ENCODE data around the gene INAVA. TPM values are rescaled to one million over a fixed set of nuclear protein-coding genes. Genes with fewer than 3 reads are reported as not detected.

Gene INAVA
- total and polyA plus RNA-seq, 2 donors (not counting 1 experiment from before 2014, with no cell fraction given): 0.02 TPM; not detected in 1

- Histone ChIP-seq H3K4me1 (ENCODE audit: control insufficient read depth, extremely low read depth, insufficient read depth, low read length) (no peaks in the 10 kb centered on the region), H3K36me3 (ENCODE audit: control insufficient read depth, insufficient read depth, low read length) (peaks cover 14% of the 10 kb centered on the region), H3K27me3 (ENCODE audit: control insufficient read depth, insufficient read depth, low read length) (no peaks in the 10 kb centered on the region), H2AFZ (ENCODE audit: low read length) (no peak overlapping the region), H3K4me3 (replicated peaks in 1 of 4; ENCODE audit: control extremely low read depth in 1 of 4, insufficient read depth in 1 of 4, low read depth in 3 of 4, low read length in 4 of 4) (no peak overlapping the region), H3K27ac (ENCODE audit: insufficient read depth, low read length) (no peak overlapping the region), H3K79me2 (ENCODE audit: control insufficient read depth, insufficient read depth, low read length) (no peaks in the 10 kb centered on the region), H3K4me2 (ENCODE audit: extremely low read depth, insufficient read depth, low read length) (no peak overlapping the region), H3K9ac (ENCODE audit: insufficient read depth, low read length) (no peak overlapping the region), H3K9me3 (ENCODE audit: control insufficient read depth, insufficient read depth, low read depth, low read length) (no peaks in the 10 kb centered on the region), H4K20me1 (ENCODE audit: control insufficient read depth, extremely low read depth, insufficient read depth, low read length) (no peaks in the 10 kb centered on the region)
- DNase-seq (ENCODE audit: low read depth in 2 of 2): no peak
- TF ChIP-seq CTCF (conservative IDR thresholded peaks at IDR 0.05 in 1 of 2, IDR thresholded peaks at IDR 0.05 in 1 of 2; ENCODE audit: low read depth in 1 of 2, low read length in 2 of 2): no peak
Observed at GRCh38 chr1:200849430-200849829, 45.3 kb upstream of the INAVA start.

- Histone ChIP-seq H2AFZ (ENCODE audit: low read length) (no peak overlapping the region), H3K27me3 (ENCODE audit: control insufficient read depth, insufficient read depth, low read length) (no peaks in the 10 kb centered on the region), H3K79me2 (ENCODE audit: control insufficient read depth, insufficient read depth, low read length) (no peaks in the 10 kb centered on the region), H3K4me2 (ENCODE audit: extremely low read depth, insufficient read depth, low read length) (no peak overlapping the region), H3K4me3 (replicated peaks in 1 of 4; ENCODE audit: control extremely low read depth in 1 of 4, insufficient read depth in 1 of 4, low read depth in 3 of 4, low read length in 4 of 4) (no peak overlapping the region), H4K20me1 (ENCODE audit: control insufficient read depth, extremely low read depth, insufficient read depth, low read length) (no peaks in the 10 kb centered on the region), H3K27ac (ENCODE audit: insufficient read depth, low read length) (no peak overlapping the region), H3K4me1 (ENCODE audit: control insufficient read depth, extremely low read depth, insufficient read depth, low read length) (no peaks in the 10 kb centered on the region), H3K9me3 (ENCODE audit: control insufficient read depth, insufficient read depth, low read depth, low read length) (no peaks in the 10 kb centered on the region), H3K36me3 (ENCODE audit: control insufficient read depth, insufficient read depth, low read length) (peaks cover 11% of the 10 kb centered on the region), H3K9ac (ENCODE audit: insufficient read depth, low read length) (no peak overlapping the region)
- no peak for DNase-seq (ENCODE audit: low read depth in 2 of 2)
- TF ChIP-seq EZH2 (IDR thresholded peaks at IDR 0.05; ENCODE audit: low read length, missing control alignments): no peak
- TF ChIP-seq CTCF (conservative IDR thresholded peaks at IDR 0.05 in 1 of 2, IDR thresholded peaks at IDR 0.05 in 1 of 2; ENCODE audit: low read depth in 1 of 2, low read length in 2 of 2): no peak
Observed at GRCh38 chr1:200850554-200850953, 44.1 kb upstream of the INAVA start.

GRCh38 chr1:200856716-200857357, 37.9 kb upstream of the INAVA start:
- Histone ChIP-seq H3K79me2 (ENCODE audit: control insufficient read depth, insufficient read depth, low read length) (no peaks in the 10 kb centered on the region), H3K9me3 (ENCODE audit: control insufficient read depth, insufficient read depth, low read depth, low read length) (no peaks in the 10 kb centered on the region), H3K4me3 (replicated peaks in 1 of 4; ENCODE audit: control extremely low read depth in 1 of 4, insufficient read depth in 1 of 4, low read depth in 3 of 4, low read length in 4 of 4) (no peak overlapping the region), H3K9ac (ENCODE audit: insufficient read depth, low read length) (no peak overlapping the region), H3K27me3 (ENCODE audit: control insufficient read depth, insufficient read depth, low read length) (no peaks in the 10 kb centered on the region), H3K36me3 (ENCODE audit: control insufficient read depth, insufficient read depth, low read length) (peaks cover 2% of the 10 kb centered on the region), H2AFZ (ENCODE audit: low read length) (no peak overlapping the region), H3K4me2 (ENCODE audit: extremely low read depth, insufficient read depth, low read length) (no peak overlapping the region), H3K4me1 (ENCODE audit: control insufficient read depth, extremely low read depth, insufficient read depth, low read length) (no peaks in the 10 kb centered on the region), H3K27ac (ENCODE audit: insufficient read depth, low read length) (no peak overlapping the region), H4K20me1 (ENCODE audit: control insufficient read depth, extremely low read depth, insufficient read depth, low read length) (no peaks in the 10 kb centered on the region)
- peak; percentile 50 to 91 for DNase-seq (ENCODE audit: low read depth in 2 of 2)
- TF ChIP-seq CTCF (conservative IDR thresholded peaks at IDR 0.05 in 1 of 2, IDR thresholded peaks at IDR 0.05 in 1 of 2; ENCODE audit: low read depth in 1 of 2, low read length in 2 of 2) (no peak), EZH2 (IDR thresholded peaks at IDR 0.05; ENCODE audit: low read length, missing control alignments) (no peak)
